Cardiac fibroblast (primary cell): ENCODE measurements around the gene STAT5B.
"Not testable (repeated sequence)": the region's sequence is repeated elsewhere in the genome, so short reads cannot be mapped to it uniquely, and the experiment has no call there.

ENCODE experiments used
- DNase-seq, 2 donors: peaks; one replicate each; pipeline versions ENCODE4 v3.0.0 to v3.0.0-alpha.2; 2010; ENCODE audit warnings: low read depth in 2 of 2
- H3K4me3 ChIP-seq, 2 donors: replicated peaks in 1 of 2; 1 replicate in 1 of 2; 2 replicates in 1 of 2; pipeline ENCODE4 v1.5.1; 2011; ENCODE audit warnings: low read depth in 2 of 2, low read length in 2 of 2, mild to moderate bottlenecking in 2 of 2, moderate library complexity in 1 of 2
- CTCF ChIP-seq: IDR thresholded peaks from one replicate; pipeline ENCODE4 v1.5.1; 2011; ENCODE audit warnings: low read depth, mild to moderate bottlenecking, low read length, inconsistent platforms

The STAT5B gene

GRCh38 chr17:42276359-42276608 is at the start of gene STAT5B:
TSS of gene STAT5B (minus strand) at chr17:42276391. CDS start at chr17:42232127, 44,264 bp downstream.
- DNase-seq: peak; percentile 45 to 70
- TF ChIP-seq CTCF: no peak
- H3K4me3 ChIP-seq: peak within 1 kb of the TSS; percentile 77 to 84

- DNase-seq: peak; percentile 55 to 89
- no peak for TF ChIP-seq CTCF
- H3K4me3 ChIP-seq: no peak overlapping the region
These were observed 48.8 kb upstream of the STAT5B start for GRCh38 chr17:42325026-42325425.

GRCh38 chr17:42323268-42323773 is 47.1 kb upstream of the STAT5B start:
- no peak for DNase-seq
- no peak overlapping the region for H3K4me3 ChIP-seq
- TF ChIP-seq CTCF: no peak

GRCh38 chr17:42322382-42323267 is 46.4 kb upstream of the STAT5B start:
- peak; percentile 94 to 96 for DNase-seq
- peak; percentile 100 for TF ChIP-seq CTCF
- H3K4me3 ChIP-seq: no peak overlapping the region

GRCh38 chr17:42321555-42321954 is 45.4 kb upstream of the STAT5B start:
- TF ChIP-seq CTCF: no peak
- no peak for DNase-seq
- no peak overlapping the region for H3K4me3 ChIP-seq

GRCh38 chr17:42317967-42318366 is 41.8 kb upstream of the STAT5B start:
- DNase-seq: not testable (repeated sequence)

GRCh38 chr17:42317266-42317845 is 41.2 kb upstream of the STAT5B start:
- no peak for DNase-seq
- no peak for TF ChIP-seq CTCF
- no peak overlapping the region for H3K4me3 ChIP-seq

More at GRCh38 chr17:42317967-42318366, 41.8 kb upstream of the STAT5B start:
- not testable (repeated sequence) for H3K4me3 ChIP-seq
